Cerebellar cortex (tissue), 1 donor: ENCODE measurements around the gene OAT.
"Not testable (repeated sequence)": the region's sequence is repeated elsewhere in the genome, so short reads cannot be mapped to it uniquely, and the experiment has no call there.

Experiments used
- DNase-seq: peaks from one replicate; pipeline ENCODE4 v3.0.0-alpha.2; 2015; ENCODE audit warnings: low spot score

OAT gene

DNA sequence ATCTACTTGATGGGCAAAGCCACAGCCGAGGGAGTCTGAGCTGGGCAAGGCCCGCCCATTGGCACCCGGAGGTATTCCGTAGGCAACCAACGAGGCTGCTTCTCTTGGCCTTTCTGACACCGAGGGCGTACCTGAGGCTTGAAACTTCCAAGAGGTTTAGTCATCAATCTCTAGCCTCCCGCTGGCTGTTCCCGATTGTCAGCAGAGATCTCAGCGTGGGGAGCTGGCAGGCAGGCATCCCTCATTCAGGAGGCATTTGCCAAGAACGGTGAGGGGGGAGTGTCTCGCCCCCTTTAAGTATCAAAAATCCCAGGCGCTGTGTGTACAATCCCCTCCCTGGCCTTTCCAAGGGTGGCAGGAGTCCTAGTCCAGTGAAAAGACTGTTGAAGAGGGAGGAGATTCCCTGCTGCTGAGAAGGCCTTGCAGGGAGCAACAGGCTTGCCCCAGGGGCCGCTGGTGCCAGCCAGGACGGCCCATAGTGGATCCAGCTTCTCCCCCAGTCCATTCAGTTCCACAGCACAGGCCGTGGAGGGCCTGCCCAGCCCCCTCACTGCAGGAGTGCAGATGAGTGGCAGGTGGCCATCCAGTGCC is 39.7 kb downstream of the OAT start:
- DNase-seq, result no peak

GRCh38 chr10:124378271-124378670 is 40.5 kb downstream of the OAT start:
- DNase-seq, result no peak

GRCh38 chr10:124377101-124377500 is 41.6 kb downstream of the OAT start:
- no peak for DNase-seq

DNA sequence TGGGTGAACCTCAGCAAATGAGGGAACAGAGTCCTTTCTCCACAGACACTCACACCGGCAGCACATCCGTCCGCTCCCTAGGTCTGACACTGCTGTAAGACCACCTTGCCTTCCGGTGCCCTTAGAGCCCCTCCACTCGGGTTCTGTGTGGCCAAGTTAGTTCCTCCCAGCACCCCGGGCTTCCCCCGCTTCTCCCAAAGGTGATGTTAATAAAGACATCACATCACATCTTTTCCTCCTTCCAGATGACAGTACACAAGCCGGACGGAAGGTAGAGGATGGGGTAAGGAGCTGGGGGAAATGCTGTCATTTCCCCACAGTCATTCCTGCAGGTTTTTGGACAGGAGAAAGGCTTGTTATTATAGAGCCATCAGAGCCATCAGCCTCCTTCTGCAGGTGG is 42.3 kb downstream of the OAT start:
- DNase-seq, result no peak

DNA sequence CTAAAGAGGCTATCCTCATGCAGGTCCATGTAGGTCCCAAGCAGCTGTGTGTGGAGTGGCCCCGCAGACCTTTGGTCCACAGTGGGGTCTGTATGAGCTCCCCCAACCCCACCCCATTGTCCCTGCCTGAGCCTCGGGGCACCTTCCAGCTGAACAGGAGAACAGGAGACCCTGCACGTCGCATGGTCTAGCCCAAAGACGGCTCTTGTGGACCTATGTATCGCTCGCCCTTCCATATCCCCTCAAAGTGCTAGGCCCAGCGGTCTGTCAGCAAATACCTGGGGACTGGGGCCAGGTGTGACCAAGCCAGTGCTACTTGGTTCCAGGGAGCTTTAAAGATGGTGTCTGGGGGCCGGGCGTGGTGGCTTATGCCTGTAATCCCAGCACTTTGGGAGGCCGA is 43.0 kb downstream of the OAT start:
- no peak for DNase-seq

DNA sequence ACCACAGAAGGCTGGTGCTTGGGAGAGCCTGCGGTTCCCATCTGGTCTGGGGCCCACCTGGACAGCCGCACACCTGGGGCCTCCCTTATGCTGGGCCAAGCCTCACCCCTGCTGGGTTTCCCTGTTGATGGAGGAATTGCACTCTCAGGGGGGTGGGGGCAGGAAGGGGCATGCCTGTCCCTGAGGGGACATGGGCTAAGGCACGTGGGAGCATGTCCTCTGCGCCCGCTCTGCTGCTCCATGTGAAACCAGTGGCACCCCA is 43.4 kb downstream of the OAT start:
- DNase-seq, result no peak

GRCh38 chr10:124374535-124375352 is 44.0 kb downstream of the OAT start:
- no peak for DNase-seq

- DNase-seq, result no peak
Observed at GRCh38 chr10:124372899-124373298, 45.8 kb downstream of the OAT start.

GRCh38 chr10:124370426-124370825 is 48.3 kb downstream of the OAT start:
- no peak for DNase-seq

GRCh38 chr10:124369986-124370385 is 48.7 kb downstream of the OAT start:
- DNase-seq, result no peak

- DNase-seq, result not testable (repeated sequence)
Observed at GRCh38 chr10:124369533-124369932, 49.2 kb downstream of the OAT start.

DNA sequence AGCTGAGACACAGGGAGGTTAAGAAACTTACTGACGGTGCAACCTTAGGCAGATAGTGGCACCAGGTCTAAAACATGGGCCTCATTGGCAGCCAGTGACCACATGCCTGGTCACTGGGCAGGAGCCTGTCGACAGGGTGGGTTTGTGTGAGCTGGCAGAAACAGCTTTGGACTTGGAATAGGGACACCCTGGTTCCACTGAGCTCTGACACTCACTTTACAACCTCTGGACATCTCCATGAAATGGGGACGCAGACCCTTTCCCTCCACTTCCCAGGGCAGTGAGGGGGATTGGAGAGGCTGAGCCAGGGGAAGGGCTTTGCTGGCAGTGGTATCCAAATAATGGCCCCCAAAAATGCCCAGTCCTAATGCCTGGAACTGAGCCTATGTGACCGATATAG is 49.7 kb downstream of the OAT start:
- no peak for DNase-seq

DNA sequence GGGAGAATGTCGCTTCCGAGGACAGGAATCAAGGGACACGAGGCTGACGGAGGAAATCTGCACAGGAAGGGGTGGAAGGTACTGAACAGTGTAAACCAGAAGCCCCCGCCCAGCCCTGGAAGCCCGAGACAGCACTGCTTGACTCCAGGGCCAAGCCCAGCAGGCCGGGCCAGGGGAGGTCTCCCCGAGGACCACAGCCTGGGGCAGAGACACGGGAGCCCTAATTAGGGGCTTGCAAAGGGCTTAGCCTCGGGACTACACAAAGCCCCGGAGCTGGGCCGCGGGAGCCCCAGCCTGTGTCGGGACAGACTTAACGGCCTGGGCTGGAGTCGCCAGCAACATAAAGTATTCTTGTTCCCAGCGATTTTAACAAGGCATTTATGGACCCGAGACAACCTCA is 50.8 kb downstream of the OAT start:
- no peak for DNase-seq

- DNase-seq, result no peak
Observed at GRCh38 chr10:124367414-124367813, 51.3 kb downstream of the OAT start.

DNA sequence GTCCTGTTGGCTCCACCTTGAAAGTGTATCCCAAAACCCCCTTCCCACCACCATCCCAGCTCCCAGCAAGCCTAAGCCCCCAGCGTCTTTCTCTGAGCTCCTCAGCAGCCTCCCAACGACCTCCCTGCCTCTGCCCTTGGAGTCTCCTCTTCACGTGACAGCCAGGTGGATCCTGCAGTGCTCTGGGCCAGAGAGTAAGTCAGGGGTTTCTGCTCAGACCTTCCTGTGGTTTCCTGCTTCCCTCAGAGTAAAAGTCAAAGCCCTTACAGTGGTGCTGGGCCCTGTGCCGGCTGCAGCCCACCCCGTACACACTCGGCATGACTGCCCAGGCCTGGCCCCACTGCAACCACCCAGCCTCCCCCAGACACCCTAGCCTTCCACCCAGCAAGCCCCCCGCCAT is 51.9 kb downstream of the OAT start:
- no peak for DNase-seq

GRCh38 chr10:124366343-124366742 is 52.4 kb downstream of the OAT start:
- DNase-seq, result no peak

DNA sequence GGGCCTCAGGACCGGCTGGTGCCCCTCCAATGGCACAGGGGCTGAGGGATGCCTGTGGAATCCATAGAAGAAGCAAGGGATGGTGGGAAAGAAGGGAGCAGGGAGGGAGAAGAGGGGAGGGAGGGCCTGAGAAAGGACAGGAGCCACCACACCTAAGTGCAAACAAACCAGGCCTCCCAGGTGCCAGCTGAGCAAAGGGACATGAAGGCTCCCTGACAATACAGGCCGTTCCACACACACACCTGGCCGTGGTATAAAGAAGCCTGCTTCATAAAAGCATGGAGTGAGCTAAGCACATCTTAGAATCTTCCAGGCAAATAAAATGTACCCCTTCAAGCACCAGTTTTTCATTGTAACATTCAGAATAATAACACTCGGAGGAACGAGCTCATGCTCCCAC is 54.0 kb downstream of the OAT start:
- DNase-seq, result no peak

DNA sequence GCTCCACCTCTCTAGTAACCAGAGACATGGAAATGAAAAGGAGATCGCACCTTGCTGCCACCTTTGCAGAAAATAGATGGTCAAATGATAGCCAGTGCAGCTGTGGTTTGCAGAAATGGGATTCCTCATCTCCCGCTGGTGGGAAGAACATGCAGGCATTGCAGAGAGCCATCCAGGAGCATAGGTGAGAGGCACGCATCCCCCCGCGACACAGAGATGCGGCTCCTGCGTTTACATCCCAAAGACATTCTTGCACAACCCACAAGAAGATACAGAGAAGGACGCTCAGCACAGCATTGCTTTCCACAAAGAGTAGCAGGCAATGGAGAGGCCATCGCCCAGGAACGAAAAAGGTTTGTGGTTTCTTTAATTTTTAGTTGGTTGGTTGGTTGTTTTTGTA is 56.2 kb downstream of the OAT start:
- DNase-seq, result no peak

GRCh38 chr10:124359336-124359832 is 59.3 kb downstream of the OAT start:
- no peak for DNase-seq

- DNase-seq, result no peak
Observed at GRCh38 chr10:124357561-124357885, 61.2 kb downstream of the OAT start.

GRCh38 chr10:124356701-124357560 is 61.8 kb downstream of the OAT start:
- no peak for DNase-seq

DNA sequence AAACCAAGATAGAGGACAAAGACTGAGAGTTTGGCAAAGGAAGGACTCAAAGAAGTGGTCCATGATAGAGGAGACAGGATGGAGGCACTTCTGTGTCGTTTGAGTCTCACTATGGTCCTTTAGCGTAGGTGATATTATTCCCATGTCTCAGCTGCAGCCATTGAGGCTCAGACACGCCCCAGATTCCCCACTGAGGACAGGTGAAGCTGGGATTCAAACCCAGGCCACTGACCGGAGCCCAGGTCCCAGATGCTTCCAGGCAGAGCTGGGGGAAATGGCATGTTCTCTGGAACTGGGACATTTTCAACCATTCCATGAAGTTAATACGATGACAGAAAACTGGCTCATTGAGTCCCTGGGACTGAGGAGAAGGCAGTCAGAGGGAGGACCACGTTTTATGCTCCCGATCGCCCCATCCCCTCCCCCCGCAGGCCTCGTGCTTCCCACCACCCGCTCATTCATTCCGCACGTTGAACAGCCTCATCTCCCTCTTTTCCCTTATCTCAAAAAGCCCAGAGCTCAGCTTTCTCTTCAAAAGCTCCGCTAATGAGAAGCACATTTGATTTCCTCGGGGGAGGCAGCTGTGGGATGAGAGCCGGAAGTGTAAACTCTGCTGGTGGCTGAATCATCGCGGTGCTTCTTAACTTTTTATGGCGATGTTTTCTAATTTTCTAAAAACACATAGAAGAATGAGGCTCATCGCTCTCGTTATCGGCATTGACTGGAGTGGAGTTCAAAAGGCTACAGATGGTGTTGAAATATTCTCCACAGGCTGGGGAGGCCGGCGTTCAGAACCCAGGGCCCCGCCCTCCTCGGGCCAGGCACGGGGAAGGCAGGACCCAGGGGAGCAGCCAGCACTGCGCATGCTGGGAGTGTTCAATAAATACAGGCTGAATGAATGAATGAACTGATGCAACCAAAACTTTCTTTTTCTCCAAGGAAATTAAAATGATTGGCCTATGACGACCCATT is 64.0 kb downstream of the OAT start:
- no peak for DNase-seq
